ENCODE data around the gene CER1. TPM values are rescaled to one million over a fixed set of nuclear protein-coding genes. Genes with fewer than 3 reads are reported as not detected.

Gene CER1
- polyA plus RNA-seq, 3 donors = not detected

DNA sequence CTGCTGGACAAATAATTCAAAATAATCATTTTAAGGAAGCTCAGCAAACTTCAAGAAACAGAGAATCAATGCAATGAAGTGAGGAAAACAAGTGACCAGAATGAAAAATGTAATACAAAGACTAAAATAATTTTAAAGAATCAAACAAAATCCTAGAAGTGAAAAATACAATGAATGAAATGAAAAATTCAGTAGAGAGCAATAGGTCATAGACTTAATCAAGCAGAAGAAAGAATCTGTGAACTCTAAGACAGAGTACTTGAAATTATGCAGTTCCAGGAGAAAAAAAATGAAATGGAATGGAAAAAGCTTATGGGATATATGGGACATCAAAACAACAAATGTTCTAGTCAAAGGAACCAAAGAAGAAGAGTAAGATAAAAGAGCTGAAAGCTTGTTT is 17.5 kb downstream of the CER1 start:
- H3K27me3 ChIP-seq (ENCODE audit: control insufficient read depth in 2 of 2, insufficient read depth in 2 of 2, low read length in 2 of 2) = peaks cover 35 to 69% of the 10 kb centered on the region in 2 donors
- no peaks in the 10 kb centered on the region for H3K4me1 ChIP-seq (ENCODE audit: control insufficient read depth in 1 of 2, insufficient read depth in 2 of 2, low read length in 2 of 2)
- no peaks in the 10 kb centered on the region for H3K79me2 ChIP-seq (ENCODE audit: insufficient read depth, low read length)
- intact Hi-C loops (cut with micrococcal nuclease) = no loop called here
- H3K9me3 Mint-ChIP-seq = peaks cover 12 to 48% (median 36%) of the 10 kb centered on the region in 7 donors
- H3K4me1 Mint-ChIP-seq = peaks cover 4% of the 10 kb centered on the region
- H3K4me3 ChIP-seq (replicated peaks in 1 of 3; ENCODE audit: low read depth in 2 of 3, low read length in 3 of 3) = no peak overlapping the region
- no peak overlapping the region for H3K4me2 ChIP-seq (replicated peaks; ENCODE audit: extremely low read depth, low read length, poor library complexity, severe bottlenecking)
- TF ChIP-seq, protein P1, sequence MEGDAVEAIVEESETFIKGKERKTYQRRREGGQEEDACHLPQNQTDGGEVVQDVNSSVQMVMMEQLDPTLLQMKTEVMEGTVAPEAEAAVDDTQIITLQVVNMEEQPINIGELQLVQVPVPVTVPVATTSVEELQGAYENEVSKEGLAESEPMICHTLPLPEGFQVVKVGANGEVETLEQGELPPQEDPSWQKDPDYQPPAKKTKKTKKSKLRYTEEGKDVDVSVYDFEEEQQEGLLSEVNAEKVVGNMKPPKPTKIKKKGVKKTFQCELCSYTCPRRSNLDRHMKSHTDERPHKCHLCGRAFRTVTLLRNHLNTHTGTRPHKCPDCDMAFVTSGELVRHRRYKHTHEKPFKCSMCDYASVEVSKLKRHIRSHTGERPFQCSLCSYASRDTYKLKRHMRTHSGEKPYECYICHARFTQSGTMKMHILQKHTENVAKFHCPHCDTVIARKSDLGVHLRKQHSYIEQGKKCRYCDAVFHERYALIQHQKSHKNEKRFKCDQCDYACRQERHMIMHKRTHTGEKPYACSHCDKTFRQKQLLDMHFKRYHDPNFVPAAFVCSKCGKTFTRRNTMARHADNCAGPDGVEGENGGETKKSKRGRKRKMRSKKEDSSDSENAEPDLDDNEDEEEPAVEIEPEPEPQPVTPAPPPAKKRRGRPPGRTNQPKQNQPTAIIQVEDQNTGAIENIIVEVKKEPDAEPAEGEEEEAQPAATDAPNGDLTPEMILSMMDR (IDR thresholded peaks at IDR 0.05) = no peak
- no peak overlapping the region for H2AFZ ChIP-seq (ENCODE audit: insufficient read depth, low read depth, low read length, poor library complexity, severe bottlenecking)
- H3K9me3 ChIP-seq (replicated peaks in 1 of 2; ENCODE audit: control insufficient read depth in 1 of 2, insufficient read depth in 1 of 2, low read length in 2 of 2) = peaks cover 11 to 35% of the 10 kb centered on the region in 2 donors
- no peak for DNase-seq
- no peaks in the 10 kb centered on the region for H4K20me1 ChIP-seq (ENCODE audit: insufficient read depth, low read length)
- no peak overlapping the region for H3K27ac Mint-ChIP-seq
- H3K9ac ChIP-seq (ENCODE audit: insufficient read depth, low read length, poor library complexity, severe bottlenecking) = no peak overlapping the region
- no peaks in the 10 kb centered on the region for H3K36me3 ChIP-seq (replicated peaks in 1 of 2; ENCODE audit: control insufficient read depth in 1 of 2, insufficient read depth in 2 of 2, low read length in 2 of 2)
- H3K27me3 Mint-ChIP-seq (ENCODE audit: low read depth in 3 of 3) = peaks cover 34 to 49% (median 36%) of the 10 kb centered on the region in 3 donors
- H3K36me3 Mint-ChIP-seq = no peaks in the 10 kb centered on the region
- H3K4me3 Mint-ChIP-seq = peak overlapping the region in 1 of 2 donors; percentile 61
- no peak overlapping the region for H3K27ac ChIP-seq (ENCODE audit: low read depth in 1 of 2, low read length in 2 of 2)

DNA sequence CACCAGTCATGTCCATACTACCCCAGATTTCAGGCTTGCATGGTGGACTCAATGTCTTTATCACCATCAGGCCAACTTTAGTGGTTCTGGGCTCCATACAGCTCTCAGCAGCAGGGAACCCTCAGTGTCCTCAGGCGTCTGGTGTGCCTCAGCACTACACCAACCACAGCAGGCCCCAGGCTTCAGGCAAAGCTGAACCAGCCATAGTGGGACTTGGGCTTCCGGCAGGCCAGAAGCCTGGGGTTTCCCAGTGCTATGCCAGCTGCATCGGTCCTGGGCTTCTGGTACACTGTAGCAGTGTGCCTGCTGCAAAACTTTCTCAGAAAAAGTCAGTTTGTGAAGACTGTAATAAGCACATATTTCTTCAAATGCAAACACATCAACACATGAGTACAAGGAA is 18.3 kb downstream of the CER1 start:
- Histone ChIP-seq H3K27me3 (ENCODE audit: control insufficient read depth in 2 of 2, insufficient read depth in 2 of 2, low read length in 2 of 2) (peaks cover 39 to 70% of the 10 kb centered on the region in 2 donors), H3K4me1 (ENCODE audit: control insufficient read depth in 1 of 2, insufficient read depth in 2 of 2, low read length in 2 of 2) (no peaks in the 10 kb centered on the region), H3K9ac (ENCODE audit: insufficient read depth, low read length, poor library complexity, severe bottlenecking) (no peak overlapping the region), H3K4me3 (replicated peaks in 1 of 3; ENCODE audit: low read depth in 2 of 3, low read length in 3 of 3) (no peak overlapping the region), H3K27ac (ENCODE audit: low read depth in 1 of 2, low read length in 2 of 2) (no peak overlapping the region), H3K36me3 (replicated peaks in 1 of 2; ENCODE audit: control insufficient read depth in 1 of 2, insufficient read depth in 2 of 2, low read length in 2 of 2) (no peaks in the 10 kb centered on the region), H3K79me2 (ENCODE audit: insufficient read depth, low read length) (no peaks in the 10 kb centered on the region), H4K20me1 (ENCODE audit: insufficient read depth, low read length) (no peaks in the 10 kb centered on the region), H3K9me3 (replicated peaks in 1 of 2; ENCODE audit: control insufficient read depth in 1 of 2, insufficient read depth in 1 of 2, low read length in 2 of 2) (peaks cover 11 to 32% of the 10 kb centered on the region in 2 donors), H2AFZ (ENCODE audit: insufficient read depth, low read depth, low read length, poor library complexity, severe bottlenecking) (no peak overlapping the region), H3K4me2 (replicated peaks; ENCODE audit: extremely low read depth, low read length, poor library complexity, severe bottlenecking) (no peak overlapping the region)
- Mint-ChIP-seq H3K27ac (no peak overlapping the region), H3K9me3 (peaks cover 12 to 45% (median 36%) of the 10 kb centered on the region in 7 donors), H3K27me3 (ENCODE audit: low read depth in 3 of 3) (peaks cover 27 to 45% (median 28%) of the 10 kb centered on the region in 3 donors), H3K36me3 (no peaks in the 10 kb centered on the region), H3K4me1 (peaks cover 4% of the 10 kb centered on the region), H3K4me3 (peak overlapping the region in 1 of 2 donors; percentile 2)
- TF ChIP-seq, protein P1 (IDR thresholded peaks at IDR 0.05) = no peak
- 100% methylated on average over 1 of the region's 3 CpGs for WGBS (ENCODE audit: insufficient coverage)
- DNase-seq = no peak
- intact Hi-C loops (cut with micrococcal nuclease) = no loop called here
